HFF-Myc (cell line): ENCODE measurements around the gene UQCC2.

ENCODE experiments used
- DNase-seq: peaks from one replicate; pipeline ENCODE4 v3.0.0-alpha.2; 2011; ENCODE audit warnings: low read depth; ENCODE audit errors: extremely low read depth
- H3K4me3 ChIP-seq: replicated peaks from 2 replicates; pipeline ENCODE4 v1.5.1; 2011; ENCODE audit warnings: low read depth, mild to moderate bottlenecking, control low read depth, low read length
- TF ChIP-seq, protein P1 (sequence below): IDR thresholded peaks from 2 replicates; pipeline ENCODE4 v1.5.1; 2012; ENCODE audit warnings: mild to moderate bottlenecking, low read depth, low read length, control low read depth; ENCODE audit errors: missing control alignments

Gene UQCC2

DNA sequence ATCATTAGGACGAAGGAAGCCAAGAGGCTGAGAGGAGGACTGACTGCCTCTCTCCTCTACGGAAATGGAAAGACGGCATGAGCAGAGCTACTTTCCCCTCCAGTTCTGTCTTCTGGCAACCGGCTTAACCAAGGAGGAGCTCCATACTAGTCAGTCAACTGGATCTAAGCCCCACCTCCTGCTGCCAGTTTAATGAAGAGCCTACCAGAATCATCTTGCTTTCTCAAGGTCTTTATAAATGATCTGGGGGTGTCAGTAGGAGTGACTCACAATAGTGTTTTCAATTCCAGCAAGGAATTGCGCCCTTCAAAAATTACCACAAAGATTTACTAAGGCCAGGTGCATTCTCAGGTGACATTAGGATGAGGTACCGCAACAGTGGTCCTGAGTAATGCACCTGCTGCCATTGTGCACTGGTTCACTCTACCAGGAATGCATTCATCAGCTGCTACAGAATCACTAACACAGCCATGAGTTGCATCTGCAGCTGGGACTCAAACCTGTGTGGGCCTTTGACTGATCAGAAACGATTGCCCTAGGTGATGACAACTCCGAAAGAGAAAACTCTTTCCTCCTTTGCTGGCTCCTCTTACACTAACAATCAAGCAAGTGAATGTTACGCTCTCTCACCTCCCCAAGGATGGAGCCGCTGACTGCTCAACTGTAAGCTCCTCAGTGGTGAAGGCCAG is 2.8 kb downstream of the UQCC2 start:
- DNase-seq: no peak
- TF ChIP-seq, protein P1, sequence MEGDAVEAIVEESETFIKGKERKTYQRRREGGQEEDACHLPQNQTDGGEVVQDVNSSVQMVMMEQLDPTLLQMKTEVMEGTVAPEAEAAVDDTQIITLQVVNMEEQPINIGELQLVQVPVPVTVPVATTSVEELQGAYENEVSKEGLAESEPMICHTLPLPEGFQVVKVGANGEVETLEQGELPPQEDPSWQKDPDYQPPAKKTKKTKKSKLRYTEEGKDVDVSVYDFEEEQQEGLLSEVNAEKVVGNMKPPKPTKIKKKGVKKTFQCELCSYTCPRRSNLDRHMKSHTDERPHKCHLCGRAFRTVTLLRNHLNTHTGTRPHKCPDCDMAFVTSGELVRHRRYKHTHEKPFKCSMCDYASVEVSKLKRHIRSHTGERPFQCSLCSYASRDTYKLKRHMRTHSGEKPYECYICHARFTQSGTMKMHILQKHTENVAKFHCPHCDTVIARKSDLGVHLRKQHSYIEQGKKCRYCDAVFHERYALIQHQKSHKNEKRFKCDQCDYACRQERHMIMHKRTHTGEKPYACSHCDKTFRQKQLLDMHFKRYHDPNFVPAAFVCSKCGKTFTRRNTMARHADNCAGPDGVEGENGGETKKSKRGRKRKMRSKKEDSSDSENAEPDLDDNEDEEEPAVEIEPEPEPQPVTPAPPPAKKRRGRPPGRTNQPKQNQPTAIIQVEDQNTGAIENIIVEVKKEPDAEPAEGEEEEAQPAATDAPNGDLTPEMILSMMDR: no peak
- no peak overlapping the region for H3K4me3 ChIP-seq

DNA sequence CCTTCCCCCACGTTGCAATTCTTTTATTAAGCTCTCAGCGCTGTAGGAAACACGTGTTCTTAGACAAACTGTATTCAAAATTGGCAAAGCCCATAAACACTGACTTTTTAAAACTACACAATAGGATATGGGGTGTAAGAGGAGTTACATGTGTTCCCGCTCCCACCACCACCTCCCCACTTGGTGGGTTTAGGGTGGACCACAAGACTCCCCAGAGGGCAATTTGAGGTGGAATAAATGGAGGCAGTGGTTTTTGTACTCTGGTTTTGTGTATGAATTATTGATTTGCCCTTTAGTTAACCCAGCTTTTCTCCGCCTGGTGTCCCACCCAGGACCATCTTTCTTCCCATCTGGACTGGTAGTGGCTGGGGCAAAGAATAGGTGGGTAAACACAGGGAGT is 3.7 kb downstream of the UQCC2 start:
- DNase-seq: no peak
- TF ChIP-seq, protein P1: no peak
- no peak overlapping the region for H3K4me3 ChIP-seq

DNA sequence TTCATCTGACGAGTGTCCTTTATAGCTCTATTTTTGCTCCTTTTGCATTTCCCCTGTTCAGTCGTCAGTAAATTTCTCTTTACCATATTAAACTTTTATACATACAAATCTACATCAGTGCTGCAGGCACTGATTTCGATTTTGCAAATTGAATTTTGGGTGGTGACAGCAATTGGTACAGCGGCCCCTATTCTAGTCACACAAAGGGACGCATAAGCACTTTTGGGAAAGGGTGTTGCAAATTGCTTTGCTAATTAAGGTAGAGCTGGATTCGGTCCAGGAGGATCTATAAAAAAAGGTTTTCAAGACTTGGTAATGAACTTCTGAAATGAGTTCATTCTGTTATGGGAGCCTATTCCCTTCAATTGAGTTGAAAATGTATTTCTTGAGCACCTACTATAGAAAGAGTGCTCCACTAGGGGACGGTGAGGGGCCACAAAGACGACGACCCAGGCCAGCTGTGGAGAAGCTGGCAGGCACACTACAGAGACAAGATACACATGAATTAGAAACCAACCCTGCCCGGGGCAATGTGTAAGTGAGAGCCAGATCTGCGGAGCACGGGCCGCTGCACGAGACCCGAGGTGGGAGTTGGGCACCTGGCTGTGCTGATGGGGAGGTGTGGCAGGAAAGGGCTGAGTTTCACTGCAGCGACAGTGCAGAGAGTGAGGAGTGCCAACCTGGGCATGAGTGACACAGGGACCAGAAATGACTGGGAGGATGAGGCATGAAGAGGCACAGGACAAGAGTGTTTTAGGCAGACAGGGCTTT is 5.4 kb downstream of the UQCC2 start:
- TF ChIP-seq, protein P1: no peak
- no peak for DNase-seq
- no peak overlapping the region for H3K4me3 ChIP-seq

DNA sequence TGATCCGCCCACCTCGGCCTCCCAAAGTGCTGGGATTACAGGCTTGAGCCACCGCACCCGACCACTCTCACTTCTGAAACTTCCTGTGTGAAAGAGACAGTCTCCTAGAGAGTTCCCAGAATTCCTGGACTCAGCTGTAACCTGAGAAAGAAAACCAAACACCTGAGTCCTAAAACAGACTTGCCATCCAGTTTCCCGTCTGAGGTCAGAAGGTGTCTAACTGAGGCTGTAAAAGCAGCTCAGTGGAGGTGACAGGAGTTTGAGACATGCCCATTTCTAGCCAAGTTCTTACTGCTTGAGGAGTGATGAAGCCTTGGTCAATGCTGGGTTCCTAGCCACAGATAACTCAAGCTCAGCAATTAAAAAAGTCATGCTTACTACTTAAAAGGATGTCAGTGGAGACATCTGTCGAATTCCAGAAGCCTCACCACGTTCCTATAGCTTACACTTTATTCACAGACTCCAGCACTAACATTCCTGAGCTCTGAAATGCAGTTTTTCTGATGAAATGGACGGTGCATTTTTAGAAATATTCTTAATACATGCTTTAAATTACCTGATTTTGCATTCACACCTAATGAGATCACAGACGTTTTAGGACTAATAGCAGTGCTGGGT is 6.1 kb downstream of the UQCC2 start:
- TF ChIP-seq, protein P1: no peak
- no peak overlapping the region for H3K4me3 ChIP-seq
- no peak for DNase-seq

DNA sequence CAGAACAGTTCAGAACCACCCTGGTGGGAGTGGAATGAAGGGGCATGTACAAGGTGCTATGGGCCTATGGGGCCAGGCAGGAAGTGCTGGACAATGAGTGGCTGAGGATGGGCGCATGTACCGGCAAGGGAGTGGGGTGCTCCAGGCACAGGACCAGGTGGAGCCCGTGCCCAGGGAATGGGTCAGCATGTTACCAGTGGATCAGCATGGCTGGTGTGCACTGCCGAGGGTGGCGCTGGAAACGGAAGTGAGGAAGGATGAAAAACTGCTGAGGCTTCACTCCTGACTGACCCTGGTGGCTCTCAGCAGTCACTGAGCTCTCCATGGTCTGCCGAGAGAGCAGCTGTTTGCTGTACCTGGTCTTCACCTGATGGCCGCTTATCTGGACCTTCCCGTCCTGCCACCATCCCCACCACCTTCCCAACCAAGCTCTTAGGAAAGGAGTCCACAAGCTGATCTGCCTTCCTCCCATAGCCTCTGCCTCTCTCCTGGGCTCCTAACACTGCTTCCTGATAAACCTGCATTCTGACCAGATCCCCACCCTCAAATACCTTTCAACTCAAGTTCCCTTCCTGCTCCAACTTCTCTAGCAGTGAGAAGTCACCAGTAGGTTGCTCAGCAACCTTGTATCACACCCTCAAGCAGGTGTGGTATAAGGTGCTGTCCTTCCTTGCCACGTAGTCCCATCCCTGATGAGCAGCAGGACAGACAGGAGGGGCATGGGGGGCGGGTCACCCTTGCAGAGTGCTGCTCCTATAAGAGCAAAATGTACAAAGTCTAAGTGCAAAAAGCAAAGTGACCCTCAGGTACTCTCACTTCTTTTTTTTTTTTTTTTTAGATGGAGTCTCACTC is 7.1 kb downstream of the UQCC2 start:
- no peak for DNase-seq
- no peak overlapping the region for H3K4me3 ChIP-seq
- TF ChIP-seq, protein P1: no peak

DNA sequence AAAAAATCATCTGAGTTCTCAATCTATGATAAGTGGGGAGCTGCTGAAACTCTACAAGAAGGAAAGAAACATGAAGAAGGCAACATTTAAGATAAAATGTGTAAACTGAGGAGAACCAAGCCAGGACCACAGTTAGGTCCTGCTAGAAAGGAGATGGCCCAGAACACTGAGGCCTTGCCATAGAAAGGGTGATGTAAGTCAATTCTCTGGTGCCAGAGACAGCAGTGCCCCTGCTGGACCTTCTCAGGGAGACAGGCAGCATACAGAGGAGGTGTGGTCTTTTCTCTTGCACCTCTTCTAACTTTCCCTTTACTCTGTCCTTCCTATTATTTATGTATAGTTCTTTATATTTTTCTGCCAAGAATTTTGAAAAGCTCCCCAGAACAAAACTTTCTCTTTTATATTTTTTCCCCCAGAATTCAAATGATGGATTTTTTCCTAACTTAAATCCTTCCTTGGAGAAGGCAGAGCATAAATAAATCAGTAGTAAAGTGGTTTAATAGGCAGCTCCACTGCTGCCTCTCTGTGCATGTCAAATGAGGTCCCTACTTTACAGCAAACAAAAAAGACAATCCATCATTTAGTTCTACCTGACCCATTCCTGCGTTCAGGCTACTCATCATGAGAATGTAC is 9.0 kb downstream of the UQCC2 start:
- TF ChIP-seq, protein P1: peak; percentile 49
- no peak overlapping the region for H3K4me3 ChIP-seq
- DNase-seq: no peak
